ENCODE results near the gene SMIM36.
"Not testable (repeated sequence)": the region's sequence is repeated elsewhere in the genome, so short reads cannot be mapped to it uniquely, and the experiment has no call there.

The SMIM36 gene

DNA sequence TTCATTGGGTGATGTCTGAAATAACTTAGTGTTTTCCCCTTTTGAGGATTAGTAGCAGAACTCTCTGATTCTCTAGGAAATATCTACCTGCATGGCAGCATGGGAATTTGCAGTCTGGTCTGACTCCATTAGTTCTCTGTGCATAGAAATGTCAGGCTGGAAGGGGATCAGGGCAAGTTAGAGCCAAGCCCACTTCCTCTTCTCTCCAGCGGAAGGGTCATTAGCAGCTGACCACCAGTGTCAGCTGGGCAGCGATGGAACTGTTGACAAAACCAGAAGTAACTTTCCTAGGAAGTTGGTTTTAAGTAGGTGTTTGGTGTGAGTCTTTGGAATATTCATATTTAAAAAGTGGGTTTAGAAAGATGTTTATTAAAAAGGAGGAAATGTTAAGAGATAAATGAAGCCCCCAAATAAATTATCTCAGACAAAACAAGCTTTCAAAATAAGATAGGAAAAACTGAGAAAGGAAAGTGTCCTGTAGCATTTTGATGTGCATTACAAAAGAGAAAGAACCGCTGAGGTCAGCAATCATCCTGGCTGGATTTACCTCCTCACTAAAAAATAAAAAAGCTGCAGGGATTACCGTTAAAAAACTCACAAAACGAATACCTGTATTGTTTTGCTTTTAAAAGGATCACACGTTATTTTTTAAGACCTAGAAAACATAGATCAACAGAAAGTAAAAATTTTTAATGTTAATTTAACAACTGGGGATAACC lies 57.3 kb downstream of the SMIM36 start:
- no peak for DNase-seq

DNA sequence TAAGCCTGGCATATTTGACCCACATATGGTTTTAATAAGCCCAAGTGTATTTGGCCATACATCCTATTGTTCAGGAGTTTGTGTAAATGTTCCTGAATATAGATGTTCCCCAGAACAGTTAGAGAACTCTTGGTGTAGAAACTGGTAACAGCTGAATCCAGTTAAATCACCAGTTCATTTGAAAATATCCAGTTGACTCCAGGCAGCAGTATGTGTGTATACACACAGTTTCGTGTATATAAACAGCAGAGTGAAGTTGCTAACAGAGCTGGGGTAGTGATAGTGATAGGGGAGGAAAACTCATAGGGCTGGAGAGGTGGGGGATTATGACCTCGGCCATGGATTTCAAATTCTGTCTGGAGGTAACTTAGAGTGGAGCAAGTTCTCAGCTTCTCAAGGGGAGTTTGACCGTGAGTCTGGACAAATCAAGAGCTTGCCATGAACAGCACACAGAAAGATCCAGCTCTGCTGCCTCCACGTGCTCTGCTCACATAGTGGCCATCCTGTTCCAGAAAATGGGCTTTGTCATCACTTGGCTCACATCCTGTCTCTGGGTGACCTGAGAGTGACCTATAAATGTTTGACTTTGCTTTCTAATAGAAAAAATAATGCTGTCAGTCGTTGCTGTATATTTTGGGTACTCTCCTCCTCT lies 59.0 kb downstream of the SMIM36 start:
- peak; percentile 46 for DNase-seq

DNA sequence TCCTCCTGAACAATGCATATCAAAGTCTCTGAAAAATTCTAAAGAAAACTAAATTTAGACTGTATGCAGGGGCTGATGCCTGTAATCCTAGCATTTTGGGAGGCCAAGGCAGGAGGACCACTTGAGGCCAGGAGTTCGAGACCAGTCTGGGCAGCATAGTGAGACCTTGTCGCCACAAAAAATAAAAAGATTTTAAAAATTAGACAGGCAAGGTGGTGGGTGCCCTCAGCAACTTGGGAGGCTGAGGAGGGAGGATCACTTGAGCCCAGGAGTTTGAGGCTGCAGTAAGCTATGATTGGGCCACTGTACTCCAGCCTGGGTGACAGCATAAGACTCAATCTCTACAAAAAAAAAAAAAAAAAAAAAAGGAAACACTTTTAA lies 59.5 kb downstream of the SMIM36 start:
- no peak for DNase-seq

DNA sequence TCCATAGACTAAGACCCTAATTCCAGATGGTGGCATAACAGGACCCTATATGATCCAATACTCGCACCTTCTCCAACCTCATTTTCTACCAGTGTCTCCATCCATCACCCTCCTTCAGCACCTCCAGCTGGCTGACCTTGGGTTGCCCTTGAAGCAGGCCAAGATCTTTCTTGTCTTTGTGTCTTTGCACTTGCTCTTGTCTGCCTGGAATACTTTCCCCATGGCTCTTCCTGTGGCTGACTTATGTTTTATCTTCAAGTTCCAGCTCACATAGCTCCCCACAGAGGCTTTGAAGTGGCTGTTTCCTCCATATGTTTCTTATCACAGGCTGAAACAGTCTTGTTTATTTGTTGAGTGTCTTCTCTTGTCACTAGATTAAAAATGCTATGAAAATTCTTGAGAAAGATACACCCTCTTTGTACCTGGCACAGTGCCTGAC lies 60.0 kb downstream of the SMIM36 start:
- DNase-seq: peak; percentile 95

DNA sequence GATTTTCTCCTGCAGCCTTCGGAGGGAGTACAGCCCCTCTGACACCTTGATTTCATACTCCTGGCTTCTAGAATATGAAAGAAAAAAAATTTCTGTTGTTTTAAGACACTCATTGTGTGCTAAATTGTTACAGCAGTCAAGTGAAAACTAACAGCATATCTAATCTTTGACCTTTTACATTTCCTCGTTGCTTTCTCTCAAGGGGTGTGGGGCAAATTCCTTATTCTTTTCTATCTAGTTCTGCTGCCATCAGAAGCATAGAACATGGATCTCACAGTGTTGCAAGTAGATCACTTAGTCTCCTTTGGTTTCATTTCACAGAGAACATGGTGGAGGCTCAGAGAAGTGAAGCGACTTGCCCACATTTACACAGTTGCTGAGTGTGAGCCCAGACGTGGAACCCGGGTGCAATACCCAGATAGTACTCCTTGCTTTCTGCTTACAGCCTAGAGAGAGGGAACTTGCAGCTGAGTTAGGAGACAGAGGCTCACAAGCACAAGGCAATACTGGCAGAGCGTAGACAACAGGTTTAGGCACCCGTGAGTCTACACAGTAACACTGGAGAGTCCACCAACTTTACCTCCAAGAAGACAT lies 60.9 kb downstream of the SMIM36 start:
- DNase-seq: peak; percentile 53

DNA sequence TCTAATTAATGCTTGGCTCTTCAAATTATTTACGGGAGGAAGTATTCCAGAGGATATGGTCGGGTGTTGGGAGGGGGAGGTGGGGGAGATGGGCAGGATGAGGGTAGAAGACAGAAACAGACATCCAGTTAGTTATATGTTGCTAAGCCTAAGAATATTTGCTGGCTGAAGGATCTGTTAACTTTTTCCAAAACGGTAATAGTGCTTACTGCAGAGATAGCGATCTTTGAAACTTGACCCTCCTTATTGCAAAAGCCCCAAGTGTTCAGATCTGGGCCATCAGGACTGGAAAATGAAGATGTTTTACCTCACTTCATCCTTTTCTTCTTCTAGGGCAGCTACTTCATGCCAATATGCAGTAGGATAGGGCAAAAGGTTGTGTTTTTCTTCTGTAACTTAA lies 62.6 kb downstream of the SMIM36 start:
- peak; percentile 52 for DNase-seq

DNA sequence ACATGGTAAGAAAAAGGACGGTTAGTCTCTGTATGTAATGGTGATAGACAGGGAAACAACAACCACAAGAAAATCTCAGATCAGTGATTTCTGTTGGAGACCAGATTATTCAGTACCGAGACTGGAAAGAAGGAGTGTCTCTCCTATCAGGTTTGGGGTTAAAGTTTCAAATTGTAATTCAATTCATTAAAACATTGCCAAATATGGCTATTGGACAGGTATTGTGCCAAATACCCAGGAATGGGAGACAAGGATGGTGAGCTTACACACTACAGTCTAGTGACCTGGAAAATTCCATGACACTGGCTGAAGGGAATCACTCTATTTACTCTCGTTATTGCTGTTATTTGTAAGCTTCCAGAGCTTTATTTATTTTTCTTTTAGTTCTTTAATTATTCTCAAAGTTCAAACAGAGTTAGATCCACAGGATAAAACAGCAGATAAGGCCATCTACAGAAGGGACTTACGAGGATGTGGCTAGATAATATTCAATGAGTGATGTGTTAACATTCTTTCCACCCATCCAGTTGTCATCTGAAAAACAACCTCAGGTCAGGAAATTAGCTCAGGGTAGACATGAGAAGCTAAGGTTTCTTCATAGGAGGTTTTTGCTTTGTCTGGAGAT lies 64.6 kb downstream of the SMIM36 start:
- DNase-seq: no peak

DNA sequence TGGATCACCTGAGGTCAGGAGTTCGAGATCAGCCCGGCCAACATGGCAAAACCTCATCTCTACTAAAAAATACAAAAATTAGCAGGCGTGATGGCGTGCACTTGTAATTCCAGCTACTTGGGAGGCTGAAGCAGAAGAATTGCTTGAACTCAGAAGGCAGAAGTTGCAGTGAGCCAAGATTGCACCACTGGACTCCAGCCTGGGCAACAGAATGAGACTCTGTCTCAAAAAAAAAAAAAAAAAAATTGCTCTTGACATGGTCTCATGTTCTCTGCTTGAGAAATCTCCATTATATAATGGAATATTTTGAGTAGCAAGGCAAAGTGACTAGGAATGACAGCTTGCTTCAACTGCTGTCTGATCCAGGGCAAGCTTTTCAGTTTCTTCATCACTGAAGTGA lies 65.2 kb downstream of the SMIM36 start:
- DNase-seq: not testable (repeated sequence)

DNA sequence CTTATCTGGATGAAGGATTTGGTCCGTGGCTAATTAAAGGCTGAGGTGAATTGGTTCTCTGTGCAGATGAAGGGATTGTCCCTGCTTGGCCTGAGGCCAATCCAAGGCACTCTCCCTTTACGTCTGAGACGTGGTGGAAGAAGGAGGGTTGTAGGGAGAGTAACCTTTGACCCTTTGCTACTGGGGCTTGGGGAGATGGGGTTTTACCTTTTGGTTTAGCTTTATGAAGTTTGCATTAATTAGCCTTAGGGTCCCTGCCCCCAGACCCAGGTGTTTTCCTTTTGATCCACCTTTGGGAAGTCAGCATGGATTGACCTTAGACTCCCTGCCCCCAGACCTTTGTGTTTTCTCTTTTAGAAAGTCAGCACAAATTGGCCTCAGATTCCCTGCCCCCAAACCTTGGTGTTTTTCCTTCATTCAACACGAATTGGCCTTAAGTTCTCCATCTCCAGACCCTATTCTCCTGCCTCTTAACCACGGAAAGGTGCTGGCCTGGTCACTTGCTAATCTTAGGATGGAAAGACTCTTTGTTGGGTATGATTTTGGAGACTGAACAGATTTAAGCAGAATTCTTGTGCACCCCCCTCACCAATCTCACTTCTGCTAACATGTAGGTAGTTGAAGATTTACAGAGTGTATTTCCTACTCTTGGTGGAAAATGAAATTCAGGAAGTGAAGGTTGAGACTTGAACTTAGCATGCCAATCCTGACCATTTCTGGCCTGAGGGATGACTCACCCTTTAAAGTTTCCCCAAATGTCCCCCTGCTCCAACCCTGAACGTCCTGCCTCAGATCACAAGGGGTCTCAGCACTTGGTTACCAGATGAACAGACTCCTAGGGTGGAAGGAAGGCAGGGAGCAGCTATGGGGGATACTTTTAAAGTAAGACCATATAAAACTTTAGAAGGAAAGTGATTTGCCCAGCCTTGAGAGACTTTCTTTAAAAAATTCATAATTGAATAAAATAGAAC lies 66.5 kb downstream of the SMIM36 start:
- DNase-seq: no peak

DNA sequence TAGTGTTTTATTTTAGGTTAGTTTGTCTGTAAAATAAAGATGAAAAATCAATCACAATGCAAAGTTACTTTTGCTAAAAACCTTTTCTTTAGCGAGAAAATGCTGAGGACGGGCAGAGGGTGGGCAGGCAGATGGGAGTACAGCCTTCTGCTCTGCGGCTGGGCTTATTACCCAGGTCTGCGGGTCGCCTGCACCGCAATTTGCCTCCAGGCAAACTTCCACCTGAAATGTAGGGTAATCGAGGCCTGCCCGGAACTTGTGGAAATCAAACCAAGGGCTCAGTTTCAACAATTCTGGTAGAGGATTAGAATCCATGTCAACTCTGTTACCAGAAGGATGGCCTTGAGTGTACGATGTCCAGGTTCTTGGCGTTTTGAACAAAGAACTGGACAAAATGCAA lies 67.3 kb downstream of the SMIM36 start:
- DNase-seq: no peak

DNA sequence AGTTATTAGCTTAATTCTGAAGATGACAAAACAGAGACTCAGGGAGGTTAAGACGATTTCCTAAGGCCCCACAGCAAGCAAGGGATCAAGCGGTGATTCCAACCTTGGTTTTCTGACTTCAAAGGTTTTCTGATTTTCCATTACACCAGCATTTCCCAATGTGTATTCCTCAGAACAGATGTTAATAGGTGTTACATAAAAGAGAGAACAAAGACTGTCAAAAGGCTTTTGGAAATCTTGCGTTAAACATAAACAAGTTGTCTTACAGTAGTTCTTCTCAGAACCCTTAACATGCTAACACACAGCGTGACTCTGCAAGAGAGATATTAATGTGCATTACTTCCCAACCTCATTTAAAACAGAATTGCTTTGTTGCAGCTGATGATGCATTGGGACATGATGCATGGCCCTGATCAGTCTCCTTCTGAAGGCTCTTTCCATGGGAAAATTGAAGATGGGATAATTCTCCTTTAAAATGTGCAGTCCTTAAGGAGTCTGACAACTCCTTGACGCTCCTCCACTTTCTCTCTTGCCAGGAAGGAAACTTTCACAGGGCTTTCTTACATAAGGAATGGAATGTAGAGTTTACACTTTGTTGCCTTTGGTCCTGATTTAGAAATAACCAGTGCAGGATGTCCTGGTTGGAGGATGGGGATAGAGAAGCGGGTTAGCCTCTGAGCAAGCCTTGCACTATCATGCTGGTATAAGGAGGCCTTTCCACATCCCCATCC lies 68.1 kb downstream of the SMIM36 start:
- no peak for DNase-seq

DNA sequence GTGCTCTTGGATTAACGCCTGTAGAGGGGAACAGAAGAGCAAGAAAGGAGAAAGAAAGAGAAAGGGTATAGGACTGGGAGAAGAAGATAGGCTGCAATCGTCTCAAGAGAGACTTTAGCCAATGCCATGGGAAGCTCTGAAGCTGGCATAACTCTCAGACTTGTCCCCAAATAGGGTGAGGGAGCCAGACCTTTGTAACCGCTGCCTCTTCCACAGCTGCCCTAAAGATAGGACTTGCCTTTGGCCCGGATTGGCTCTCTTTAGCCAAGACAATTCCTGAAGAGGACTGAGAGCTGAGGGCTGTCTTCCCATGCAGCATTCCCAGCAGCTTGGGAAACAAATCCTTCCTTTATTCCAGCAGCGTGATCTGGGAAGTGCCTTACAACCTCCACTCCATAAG lies 68.8 kb downstream of the SMIM36 start:
- no peak for DNase-seq

DNA sequence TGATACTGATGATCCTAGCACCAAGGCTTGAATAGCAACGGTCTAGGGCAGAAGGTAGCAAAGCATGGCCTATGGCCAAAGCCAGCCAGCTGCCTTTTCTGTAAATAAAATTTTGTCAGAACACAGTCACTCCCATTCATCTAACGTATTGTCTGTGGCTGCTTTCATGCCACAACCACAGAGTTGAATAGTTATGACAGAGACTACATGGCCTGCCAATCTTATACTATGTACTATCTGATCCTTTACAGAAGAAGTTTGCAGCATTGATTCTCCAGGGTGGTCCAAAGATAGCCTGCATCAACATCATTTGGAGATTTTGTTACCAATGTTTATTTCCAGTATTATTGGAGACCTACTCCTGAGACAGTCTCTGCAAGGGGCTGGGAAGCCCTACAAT lies 69.7 kb downstream of the SMIM36 start:
- no peak for DNase-seq

DNA sequence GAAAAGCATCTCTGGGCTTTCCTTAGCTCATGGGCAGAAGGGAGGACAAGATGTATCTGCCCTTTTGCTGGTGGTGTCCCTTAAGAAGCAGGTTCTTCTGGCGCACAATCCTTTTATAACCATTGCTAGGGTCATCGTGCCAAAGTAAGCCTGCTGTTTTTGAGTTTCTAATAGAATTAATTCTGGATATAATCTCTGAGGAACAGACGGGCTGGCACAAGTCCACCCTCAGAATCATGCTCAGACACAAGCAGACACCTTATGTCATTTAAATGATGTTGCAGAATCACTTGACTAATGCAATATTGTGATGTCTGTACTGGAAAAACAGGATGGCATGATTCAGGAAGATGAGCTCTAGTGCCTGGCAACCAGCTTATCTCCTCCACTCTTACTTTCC lies 70.9 kb downstream of the SMIM36 start:
- DNase-seq: peak; percentile 68

DNA sequence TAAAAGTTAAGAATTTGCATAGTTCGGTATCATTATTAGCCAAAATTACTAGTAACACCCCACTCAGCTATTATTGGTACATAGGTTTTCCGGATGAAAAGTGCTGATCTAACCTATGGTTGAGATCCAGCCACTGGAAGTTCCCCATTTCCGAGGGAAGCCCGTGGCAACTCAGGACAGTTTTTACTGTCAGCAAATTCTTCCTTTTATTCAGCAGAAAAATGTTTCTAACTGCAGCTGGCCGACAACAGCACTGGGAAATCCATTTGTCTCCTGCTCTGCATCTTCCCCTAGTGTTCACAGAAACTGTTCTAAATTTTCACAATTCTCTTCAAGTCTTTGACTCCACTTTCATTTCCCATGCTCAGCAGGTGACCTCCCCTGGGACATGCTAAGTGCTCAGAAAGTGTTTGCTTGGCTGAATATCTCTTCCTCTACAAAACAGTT lies 74.1 kb downstream of the SMIM36 start:
- no peak for DNase-seq

DNA sequence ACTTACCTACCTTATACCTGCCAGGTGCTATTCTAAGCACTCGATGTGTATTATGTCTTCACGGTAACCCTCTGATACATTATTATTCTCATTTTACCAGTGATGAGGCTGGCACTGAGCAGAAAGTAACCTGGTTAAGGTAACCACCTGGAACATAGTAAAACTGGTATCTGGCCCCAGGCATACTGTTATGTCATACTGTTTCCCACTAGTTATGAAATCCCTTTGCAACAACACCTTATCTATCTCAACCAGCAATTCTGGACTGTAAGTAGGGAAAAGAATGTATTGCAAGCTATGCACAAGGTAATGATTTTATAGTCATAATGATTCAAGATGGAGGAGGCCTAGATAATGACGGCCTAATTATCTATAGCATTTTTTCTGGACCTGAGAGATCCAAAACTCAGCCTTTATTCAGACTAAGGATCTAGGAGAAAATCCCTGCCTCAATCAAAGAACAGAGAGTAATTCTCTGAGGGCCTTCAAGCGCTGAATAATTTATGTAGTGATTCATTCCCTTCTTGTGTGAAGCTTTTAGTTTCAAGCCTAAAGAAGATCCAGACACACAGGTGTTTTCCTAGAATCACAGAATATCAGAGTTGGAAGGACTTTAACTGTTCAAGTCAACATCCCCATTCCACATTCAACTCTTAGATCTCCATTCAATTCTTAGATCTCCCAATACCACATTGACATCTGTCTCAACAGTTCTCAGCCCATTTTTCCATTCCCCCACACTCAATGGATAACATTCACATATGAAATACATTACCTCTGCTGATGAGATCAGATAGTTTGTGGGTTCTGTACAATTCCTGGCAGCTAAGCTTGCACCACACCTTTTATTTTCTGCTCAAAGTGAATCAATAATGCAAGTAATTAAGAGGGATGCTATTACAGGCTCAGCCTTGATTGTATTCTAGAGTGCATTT lies 74.8 kb downstream of the SMIM36 start:
- DNase-seq: no peak

DNA sequence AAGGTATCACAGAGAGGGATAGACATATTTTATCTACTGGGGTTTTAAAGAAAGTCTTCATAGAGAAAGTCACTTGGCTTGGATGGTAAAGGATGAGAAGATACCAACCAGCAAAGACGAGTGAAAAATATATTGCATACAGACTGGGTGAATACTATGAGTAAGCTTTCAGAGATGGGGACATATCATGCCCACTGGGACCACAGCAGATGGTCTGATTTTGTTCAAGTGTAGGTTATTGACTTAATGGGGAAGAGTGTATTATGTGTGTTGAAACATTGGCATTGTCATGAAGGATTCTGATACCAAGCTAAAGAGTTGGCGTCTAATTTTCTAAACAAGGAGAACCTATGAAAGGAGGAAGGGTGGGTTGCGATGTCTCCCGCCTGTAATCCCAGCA lies 75.8 kb downstream of the SMIM36 start:
- DNase-seq: no peak

DNA sequence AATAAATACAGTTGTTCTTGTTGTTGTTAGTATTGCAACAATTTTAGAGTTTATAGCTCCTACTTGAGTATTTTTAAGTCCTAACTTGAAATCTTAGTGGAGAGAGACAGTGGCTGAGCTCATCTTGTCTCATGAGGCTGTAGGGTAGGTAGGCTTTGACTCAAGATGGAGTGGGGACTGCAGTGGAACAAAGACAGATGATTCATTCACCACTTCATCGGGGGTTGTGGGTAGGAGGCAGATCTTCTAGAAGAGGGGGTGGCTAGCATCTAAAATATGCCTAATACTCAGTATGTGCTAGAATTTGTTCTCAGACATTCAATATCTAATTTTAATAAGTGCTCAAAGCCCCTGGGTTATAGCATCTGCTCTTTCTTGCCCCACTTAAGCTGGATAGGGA lies 76.5 kb downstream of the SMIM36 start:
- DNase-seq: no peak

DNA sequence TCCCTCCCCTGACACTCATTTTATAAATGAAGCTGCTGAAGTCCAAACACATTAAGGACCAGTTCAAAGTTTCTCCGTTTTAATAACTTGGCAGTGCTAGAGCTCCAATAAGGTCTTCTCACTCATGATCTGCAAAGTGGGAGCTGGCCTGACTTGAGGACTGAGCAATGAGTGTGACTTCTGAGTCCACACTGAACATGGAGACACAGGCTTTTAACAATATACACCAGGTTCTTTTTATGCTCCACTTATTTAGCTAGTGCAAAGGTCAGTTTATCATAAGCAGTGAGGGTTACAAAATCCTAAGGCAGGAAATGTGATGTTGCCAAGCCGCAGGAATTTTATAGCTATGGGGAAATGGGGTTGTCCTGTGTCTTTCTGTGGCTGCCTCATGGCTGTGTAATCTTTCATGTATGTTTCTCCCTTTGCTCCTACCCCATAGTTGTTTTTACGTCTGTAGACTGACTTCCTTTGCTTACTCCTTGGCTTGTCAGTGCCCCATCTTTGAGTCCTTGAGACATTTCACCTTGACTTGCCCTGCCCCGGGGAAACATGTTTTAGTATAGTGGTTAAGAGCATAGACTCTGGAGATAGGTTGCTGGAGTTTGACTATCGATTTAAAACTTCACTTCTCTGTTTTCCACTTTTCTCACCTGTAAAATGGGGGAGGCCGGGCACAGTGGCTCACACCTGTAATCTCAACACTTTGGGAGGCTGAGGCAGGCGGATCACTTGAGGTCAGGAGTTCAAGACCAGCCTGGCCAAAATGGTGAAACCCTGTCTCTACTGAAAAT lies 77.4 kb downstream of the SMIM36 start:
- no peak for DNase-seq

All from hematopoietic multipotent progenitor cell treated with erythropoietin and hydrocortisone succinate and interleukin-3 and kit ligand, for 4 days (in vitro differentiated cells).